ENCODE data around the gene CCDC33. TPM values are rescaled to one million over a fixed set of nuclear protein-coding genes. Genes with fewer than 3 reads are reported as not detected.

Gene CCDC33
- total RNA-seq, 1 donor from 2014 or later, result 0.41 TPM

GRCh38 chr15:74275957-74276356 is 39.8 kb downstream of the CCDC33 start:
- FAIRE-seq (no peak), DNase-seq (ENCODE audit: low spot score in 2 of 2) (no peak)

GRCh38 chr15:74276560-74276959 is 40.4 kb downstream of the CCDC33 start:
- DNase-seq (ENCODE audit: low spot score in 2 of 2) (no peak), FAIRE-seq (no peak)

- no peak for FAIRE-seq
- DNase-seq (ENCODE audit: low spot score in 2 of 2), result no peak
Observed at GRCh38 chr15:74277242-74277810, 41.2 kb downstream of the CCDC33 start.

GRCh38 chr15:74278207-74278606 is 42.1 kb downstream of the CCDC33 start:
- FAIRE-seq, result no peak
- DNase-seq (ENCODE audit: low spot score in 2 of 2), result no peak

- FAIRE-seq (no peak), DNase-seq (ENCODE audit: low spot score in 2 of 2) (no peak)
Observed at GRCh38 chr15:74281147-74282133, 45.3 kb downstream of the CCDC33 start.

GRCh38 chr15:74283368-74283767 is 47.2 kb downstream of the CCDC33 start:
- FAIRE-seq, result no peak

GRCh38 chr15:74289671-74290070 is 53.5 kb downstream of the CCDC33 start:
- DNase-seq (ENCODE audit: low spot score in 2 of 2), result no peak

More at GRCh38 chr15:74283368-74283767, 47.2 kb downstream of the CCDC33 start:
- DNase-seq (ENCODE audit: low spot score in 2 of 2), result no peak

GRCh38 chr15:74290645-74291044 is 54.5 kb downstream of the CCDC33 start:
- FAIRE-seq, result no peak
- no peak for DNase-seq (ENCODE audit: low spot score in 2 of 2)

More at GRCh38 chr15:74289671-74290070, 53.5 kb downstream of the CCDC33 start:
- no peak for FAIRE-seq

- DNase-seq (ENCODE audit: low spot score in 2 of 2) (peak; percentile 55 to 76), FAIRE-seq (no peak)
Observed at GRCh38 chr15:74291101-74292071, 55.3 kb downstream of the CCDC33 start.

- DNase-seq (ENCODE audit: low spot score in 2 of 2) (no peak), FAIRE-seq (no peak)
Observed at GRCh38 chr15:74293021-74293810, 57.1 kb downstream of the CCDC33 start.

- no peak for DNase-seq (ENCODE audit: low spot score in 2 of 2)
- FAIRE-seq, result no peak
Observed at GRCh38 chr15:74294010-74294409, 57.9 kb downstream of the CCDC33 start.

- DNase-seq (ENCODE audit: low spot score in 2 of 2), result no peak
- no peak for FAIRE-seq
Observed at GRCh38 chr15:74295800-74296199, 59.7 kb downstream of the CCDC33 start.

GRCh38 chr15:74297887-74298286 is 61.8 kb downstream of the CCDC33 start:
- no peak for DNase-seq (ENCODE audit: low spot score in 2 of 2)
- FAIRE-seq, result no peak

GRCh38 chr15:74300057-74300795 is 64.1 kb downstream of the CCDC33 start:
- no peak for DNase-seq (ENCODE audit: low spot score in 2 of 2)
- no peak for FAIRE-seq

- FAIRE-seq (no peak), DNase-seq (ENCODE audit: low spot score in 2 of 2) (no peak)
Observed at GRCh38 chr15:74301583-74302361, 65.6 kb downstream of the CCDC33 start.

GRCh38 chr15:74302821-74303359 is 66.8 kb downstream of the CCDC33 start:
- no peak for FAIRE-seq
- DNase-seq (ENCODE audit: low spot score in 2 of 2), result peak in 1 of 2 donors; percentile 66

- DNase-seq (ENCODE audit: low spot score in 2 of 2) (no peak), FAIRE-seq (no peak)
Observed at GRCh38 chr15:74303741-74304309, 67.7 kb downstream of the CCDC33 start.

GRCh38 chr15:74304431-74304830 is 68.3 kb downstream of the CCDC33 start:
- no peak for FAIRE-seq
- no peak for DNase-seq (ENCODE audit: low spot score in 2 of 2)

All from frontal cortex (tissue), 4 donors.